ENCODE measurements around the gene TBC1D5.

TBC1D5 gene

GRCh38 chr3:17359911-17360310 is 382.5 kb downstream of the TBC1D5 start:
- Histone ChIP-seq H3K9ac (ENCODE audit: low read length) (no peak overlapping the region), H3K4me2 (ENCODE audit: low read length, poor library complexity, severe bottlenecking) (no peak overlapping the region), H2BK120ac (ENCODE audit: low read depth, low read length) (no peak overlapping the region), H2AK5ac (ENCODE audit: low read length, severe bottlenecking) (no peak overlapping the region), H2AFZ (ENCODE audit: low read depth, low read length) (no peak overlapping the region), H3K79me1 (replicated peaks; ENCODE audit: low read length, poor library complexity, severe bottlenecking) (no peaks in the 10 kb centered on the region), H3K36me3 (ENCODE audit: control insufficient read depth in 1 of 2, insufficient read depth in 2 of 2, low read depth in 1 of 2, low read length in 2 of 2) (no peaks in the 10 kb centered on the region), H3K27ac (ENCODE audit: low read length, poor library complexity, severe bottlenecking) (no peak overlapping the region), H4K8ac (ENCODE audit: low read length) (no peak overlapping the region), H3K4me3 (ENCODE audit: insufficient read depth in 1 of 2, low read depth in 1 of 2, low read length in 2 of 2) (no peak overlapping the region), H4K91ac (ENCODE audit: low read length) (no peak overlapping the region), H2BK12ac (ENCODE audit: low read length in 2 of 2) (no peak overlapping the region), H3K27me3 (ENCODE audit: control insufficient read depth in 1 of 2, insufficient read depth in 1 of 2, low read length in 2 of 2) (no peaks in the 10 kb centered on the region), H3K14ac (ENCODE audit: low read length in 2 of 2) (no peak overlapping the region), H3K4me1 (ENCODE audit: control insufficient read depth, insufficient read depth, low read depth, low read length) (no peaks in the 10 kb centered on the region), H3K4ac (ENCODE audit: low read depth in 1 of 2, low read length in 2 of 2) (no peak overlapping the region), H2BK5ac (ENCODE audit: low read depth, low read length, poor library complexity, severe bottlenecking) (no peak overlapping the region), H2BK15ac (ENCODE audit: low read depth, poor library complexity, severe bottlenecking) (no peak overlapping the region), H3K23ac (ENCODE audit: low read length in 2 of 2) (no peak overlapping the region), H3K9me3 (ENCODE audit: control insufficient read depth, low read length) (no peaks in the 10 kb centered on the region), H3K18ac (ENCODE audit: low read depth in 1 of 2, low read length in 2 of 2) (no peak overlapping the region)
- WGBS = no CpG with 5 or more reads among the region's 1 CpG
- peak; percentile 6 for DNase-seq

DNA sequence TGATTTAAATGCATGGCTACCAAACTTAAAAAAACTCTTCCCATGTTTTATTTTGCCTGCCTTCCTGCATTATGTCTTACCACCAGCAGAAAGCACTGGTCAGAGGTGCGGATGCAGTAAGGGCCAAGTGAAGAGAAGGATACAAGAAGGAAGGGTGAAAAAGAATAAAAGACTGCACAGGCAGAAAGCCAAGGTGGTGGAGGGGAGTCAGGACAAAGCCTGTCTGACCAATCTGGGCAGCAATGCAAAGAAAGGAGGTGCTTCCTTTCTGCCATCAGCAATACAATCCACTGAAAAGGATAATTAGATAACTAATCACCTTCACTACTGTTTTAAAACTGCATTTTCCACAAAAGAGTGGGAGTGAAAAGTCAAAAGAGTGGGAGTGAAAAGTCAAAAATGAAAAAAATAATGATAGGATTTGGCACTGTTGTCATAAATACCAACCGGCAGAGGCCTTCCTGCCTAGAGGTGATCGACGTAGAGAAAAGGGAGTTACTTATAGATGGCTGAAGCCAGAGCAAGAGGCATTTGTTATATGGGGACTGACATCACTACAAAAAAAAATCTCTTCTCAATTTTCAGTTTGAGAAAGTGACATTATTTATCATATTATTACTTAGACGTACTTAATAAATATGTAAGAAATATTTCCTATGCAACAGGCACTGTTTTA is 385.3 kb downstream of the TBC1D5 start:
- Histone ChIP-seq H2BK12ac (ENCODE audit: low read length in 2 of 2) (no peak overlapping the region), H3K79me1 (replicated peaks; ENCODE audit: low read length, poor library complexity, severe bottlenecking) (no peaks in the 10 kb centered on the region), H3K27ac (ENCODE audit: low read length, poor library complexity, severe bottlenecking) (no peak overlapping the region), H2AFZ (ENCODE audit: low read depth, low read length) (no peak overlapping the region), H3K27me3 (ENCODE audit: control insufficient read depth in 1 of 2, insufficient read depth in 1 of 2, low read length in 2 of 2) (no peaks in the 10 kb centered on the region), H3K23ac (ENCODE audit: low read length in 2 of 2) (no peak overlapping the region), H4K8ac (ENCODE audit: low read length) (no peak overlapping the region), H2BK5ac (ENCODE audit: low read depth, low read length, poor library complexity, severe bottlenecking) (no peak overlapping the region), H2BK120ac (ENCODE audit: low read depth, low read length) (no peak overlapping the region), H3K4me2 (ENCODE audit: low read length, poor library complexity, severe bottlenecking) (no peak overlapping the region), H3K9me3 (ENCODE audit: control insufficient read depth, low read length) (no peaks in the 10 kb centered on the region), H3K9ac (ENCODE audit: low read length) (no peak overlapping the region), H3K4me1 (ENCODE audit: control insufficient read depth, insufficient read depth, low read depth, low read length) (no peaks in the 10 kb centered on the region), H4K91ac (ENCODE audit: low read length) (no peak overlapping the region), H2BK15ac (ENCODE audit: low read depth, poor library complexity, severe bottlenecking) (no peak overlapping the region), H3K36me3 (ENCODE audit: control insufficient read depth in 1 of 2, insufficient read depth in 2 of 2, low read depth in 1 of 2, low read length in 2 of 2) (no peaks in the 10 kb centered on the region), H2AK5ac (ENCODE audit: low read length, severe bottlenecking) (no peak overlapping the region), H3K18ac (ENCODE audit: low read depth in 1 of 2, low read length in 2 of 2) (no peak overlapping the region), H3K4ac (ENCODE audit: low read depth in 1 of 2, low read length in 2 of 2) (no peak overlapping the region), H3K4me3 (ENCODE audit: insufficient read depth in 1 of 2, low read depth in 1 of 2, low read length in 2 of 2) (no peak overlapping the region), H3K14ac (ENCODE audit: low read length in 2 of 2) (no peak overlapping the region)
- 100% methylated on average over 1 of the region's 5 CpGs for WGBS
- no peak for DNase-seq

DNA sequence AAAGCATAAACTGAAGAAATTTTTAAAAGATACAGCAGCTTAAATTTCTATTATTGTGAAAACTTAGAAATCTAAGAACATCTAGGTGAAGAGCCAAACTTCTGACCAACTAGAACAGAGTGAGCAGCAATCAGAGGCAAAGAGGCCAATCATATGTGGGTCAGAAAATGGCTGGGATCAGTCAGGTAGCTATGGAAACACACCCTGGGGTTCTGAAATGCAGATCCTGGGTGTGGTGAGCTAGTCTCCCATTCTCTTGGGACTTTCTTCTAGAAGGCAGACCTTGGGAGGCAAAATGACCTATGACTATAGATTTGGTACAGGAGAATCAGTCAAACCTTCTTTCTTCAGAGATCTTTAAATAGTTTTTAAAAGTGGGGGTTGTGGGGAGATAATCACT is 385.8 kb downstream of the TBC1D5 start:
- Histone ChIP-seq H2BK120ac (ENCODE audit: low read depth, low read length) (no peak overlapping the region), H2AK5ac (ENCODE audit: low read length, severe bottlenecking) (no peak overlapping the region), H2BK15ac (ENCODE audit: low read depth, poor library complexity, severe bottlenecking) (no peak overlapping the region), H2BK5ac (ENCODE audit: low read depth, low read length, poor library complexity, severe bottlenecking) (no peak overlapping the region), H3K4ac (ENCODE audit: low read depth in 1 of 2, low read length in 2 of 2) (no peak overlapping the region), H4K8ac (ENCODE audit: low read length) (no peak overlapping the region), H2BK12ac (ENCODE audit: low read length in 2 of 2) (no peak overlapping the region), H3K79me1 (replicated peaks; ENCODE audit: low read length, poor library complexity, severe bottlenecking) (no peaks in the 10 kb centered on the region), H3K36me3 (ENCODE audit: control insufficient read depth in 1 of 2, insufficient read depth in 2 of 2, low read depth in 1 of 2, low read length in 2 of 2) (no peaks in the 10 kb centered on the region), H3K4me3 (ENCODE audit: insufficient read depth in 1 of 2, low read depth in 1 of 2, low read length in 2 of 2) (no peak overlapping the region), H3K27me3 (ENCODE audit: control insufficient read depth in 1 of 2, insufficient read depth in 1 of 2, low read length in 2 of 2) (no peaks in the 10 kb centered on the region), H4K91ac (ENCODE audit: low read length) (no peak overlapping the region), H3K9ac (ENCODE audit: low read length) (no peak overlapping the region), H3K18ac (ENCODE audit: low read depth in 1 of 2, low read length in 2 of 2) (no peak overlapping the region), H3K27ac (ENCODE audit: low read length, poor library complexity, severe bottlenecking) (no peak overlapping the region), H3K14ac (ENCODE audit: low read length in 2 of 2) (no peak overlapping the region), H3K4me1 (ENCODE audit: control insufficient read depth, insufficient read depth, low read depth, low read length) (no peaks in the 10 kb centered on the region), H3K9me3 (ENCODE audit: control insufficient read depth, low read length) (no peaks in the 10 kb centered on the region), H3K4me2 (ENCODE audit: low read length, poor library complexity, severe bottlenecking) (no peak overlapping the region), H3K23ac (ENCODE audit: low read length in 2 of 2) (no peak overlapping the region), H2AFZ (ENCODE audit: low read depth, low read length) (no peak overlapping the region)
- no peak for DNase-seq

GRCh38 chr3:17355591-17355990 is 386.8 kb downstream of the TBC1D5 start:
- H3K9ac ChIP-seq (ENCODE audit: low read length) = no peak overlapping the region
- no peak overlapping the region for H4K8ac ChIP-seq (ENCODE audit: low read length)
- no peak overlapping the region for H3K18ac ChIP-seq (ENCODE audit: low read depth in 1 of 2, low read length in 2 of 2)
- no peaks in the 10 kb centered on the region for H3K79me1 ChIP-seq (replicated peaks; ENCODE audit: low read length, poor library complexity, severe bottlenecking)
- H2BK5ac ChIP-seq (ENCODE audit: low read depth, low read length, poor library complexity, severe bottlenecking) = no peak overlapping the region
- no peak overlapping the region for H2AK5ac ChIP-seq (ENCODE audit: low read length, severe bottlenecking)
- no peak overlapping the region for H2BK12ac ChIP-seq (ENCODE audit: low read length in 2 of 2)
- H2BK15ac ChIP-seq (ENCODE audit: low read depth, poor library complexity, severe bottlenecking) = no peak overlapping the region
- no peaks in the 10 kb centered on the region for H3K36me3 ChIP-seq (ENCODE audit: control insufficient read depth in 1 of 2, insufficient read depth in 2 of 2, low read depth in 1 of 2, low read length in 2 of 2)
- no peak overlapping the region for H4K91ac ChIP-seq (ENCODE audit: low read length)
- no peaks in the 10 kb centered on the region for H3K27me3 ChIP-seq (ENCODE audit: control insufficient read depth in 1 of 2, insufficient read depth in 1 of 2, low read length in 2 of 2)
- no peak overlapping the region for H3K4me3 ChIP-seq (ENCODE audit: insufficient read depth in 1 of 2, low read depth in 1 of 2, low read length in 2 of 2)
- H3K14ac ChIP-seq (ENCODE audit: low read length in 2 of 2) = no peak overlapping the region
- no peak overlapping the region for H3K4me2 ChIP-seq (ENCODE audit: low read length, poor library complexity, severe bottlenecking)
- no peak overlapping the region for H3K23ac ChIP-seq (ENCODE audit: low read length in 2 of 2)
- H3K9me3 ChIP-seq (ENCODE audit: control insufficient read depth, low read length) = no peaks in the 10 kb centered on the region
- no peak for DNase-seq
- H3K4me1 ChIP-seq (ENCODE audit: control insufficient read depth, insufficient read depth, low read depth, low read length) = no peaks in the 10 kb centered on the region
- no peak overlapping the region for H2AFZ ChIP-seq (ENCODE audit: low read depth, low read length)
- no peak overlapping the region for H3K27ac ChIP-seq (ENCODE audit: low read length, poor library complexity, severe bottlenecking)
- WGBS = 80% methylated on average over 1 of the region's 1 CpG
- no peak overlapping the region for H2BK120ac ChIP-seq (ENCODE audit: low read depth, low read length)
- H3K4ac ChIP-seq (ENCODE audit: low read depth in 1 of 2, low read length in 2 of 2) = no peak overlapping the region

Measured in mesenchymal stem cell (in vitro differentiated cells and primary cell).